Breast epithelium (tissue), 4 donors: ENCODE measurements around the gene YY1. TPM values are rescaled to one million over a fixed set of nuclear protein-coding genes. Genes with fewer than 3 reads are reported as not detected.
"Not testable (repeated sequence)": the region's sequence is repeated elsewhere in the genome, so short reads cannot be mapped to it uniquely, and the experiment has no call there.

Experiments
- DNase-seq, 2 donors: peaks; one replicate each; pipeline ENCODE4 v3.0.0-alpha.2; 2019; ENCODE audit warnings: low spot score in 2 of 2
- H3K27ac ChIP-seq, 2 donors: fragments of 200-600 bp; sonication (generic) in 1 of 2; one replicate each; pipeline ENCODE4 v1.5.1; 2016 to 2019; ENCODE audit warnings: mild to moderate bottlenecking in 1 of 2
- H3K27me3 ChIP-seq, 2 donors: fragments of 200-600 bp; sonication (generic) in 1 of 2; one replicate each; pipeline versions ENCODE4 v1.5.1 to v1.6.0; 2017 to 2019; ENCODE audit warnings: control low read depth in 1 of 2, mild to moderate bottlenecking in 1 of 2
- H3K36me3 ChIP-seq: fragments of 200-600 bp; one replicate; pipeline ENCODE4 v1.5.1; 2019
- H3K4me1 ChIP-seq, 2 donors: fragments of 200-600 bp; sonication (generic); one replicate each; pipeline ENCODE4 v1.5.1; 2016 to 2019; ENCODE audit warnings: control low read depth in 1 of 2
- H3K4me3 ChIP-seq, 3 donors: fragments of 200-600 bp; sonication (generic); 1 replicate in 2 of 3; 2 replicates in 1 of 3; pipeline ENCODE4 v1.5.1; 2016 to 2019; ENCODE audit warnings: mild to moderate bottlenecking in 3 of 3, moderate library complexity in 2 of 3
- H3K9me3 ChIP-seq, 2 donors: fragments of 200-600 bp; sonication (generic) in 1 of 2; one replicate each; pipeline ENCODE4 v1.5.1; 2016 to 2019; ENCODE audit warnings: control low read depth in 1 of 2
- CTCF ChIP-seq, 3 donors: fragments of 450-650 bp; IDR thresholded peaks; one replicate each; pipeline ENCODE4 v1.5.1; 2016 to 2017; ENCODE audit warnings: antibody characterized with exemption in 3 of 3, mild to moderate bottlenecking in 3 of 3, moderate library complexity in 3 of 3
- POLR2A ChIP-seq: fragments of 450-650 bp; IDR thresholded peaks from one replicate; pipeline ENCODE4 v1.6.1; 2016; ENCODE audit warnings: antibody characterized with exemption, mild to moderate bottlenecking, moderate library complexity
- POLR2AphosphoS5 ChIP-seq, 3 donors: sonication (generic); formaldehyde crosslinking; IDR thresholded peaks; one replicate each; pipeline ENCODE4 v1.6.1; 2017; ENCODE audit warnings: antibody characterized with exemption in 3 of 3
- intact Hi-C: fragments of 100-400 bp; cut with DNase I; formaldehyde crosslinking; loops from one replicate; pipeline ENCODE4 v1.15.1; 2023; ENCODE audit warnings: low total_unique reads
- total RNA-seq, 3 donors: library from RNA; depleted of rRNA; stranded (reverse); fragments of >200 nt; gene quantifications; one replicate each; pipeline ENCODE4 v1.1.0, GENCODE V29; 2016

The YY1 gene
- total RNA-seq, 3 donors from 2014 or later: 46.2 to 61.2 (median 50.6) TPM

GRCh38 chr14:100223332-100224201, 15.4 kb upstream of the YY1 start:
- Histone ChIP-seq H3K4me3 (no peak overlapping the region), H3K9me3 (no peaks in the 10 kb centered on the region), H3K27ac (no peak overlapping the region), H3K27me3 (no peaks in the 10 kb centered on the region), H3K36me3 (no peaks in the 10 kb centered on the region), H3K4me1 (no peaks in the 10 kb centered on the region)
- TF ChIP-seq POLR2AphosphoS5 (IDR thresholded peaks at IDR 0.05) (no peak), POLR2A (no peak), CTCF (IDR thresholded peaks at IDR 0.05) (no peak)
- intact Hi-C loops: no loop called here
- DNase-seq: no peak

GRCh38 chr14:100224229-100224866, 14.6 kb upstream of the YY1 start:
- H3K27ac ChIP-seq: no peak overlapping the region
- no peaks in the 10 kb centered on the region for H3K4me1 ChIP-seq
- intact Hi-C loops: no loop called here
- no peaks in the 10 kb centered on the region for H3K9me3 ChIP-seq
- no peak overlapping the region for H3K4me3 ChIP-seq
- TF ChIP-seq POLR2AphosphoS5 (IDR thresholded peaks at IDR 0.05): no peak
- TF ChIP-seq POLR2A: no peak
- no peak for TF ChIP-seq CTCF (IDR thresholded peaks at IDR 0.05)
- DNase-seq: no peak
- H3K27me3 ChIP-seq: no peaks in the 10 kb centered on the region
- no peaks in the 10 kb centered on the region for H3K36me3 ChIP-seq

GRCh38 chr14:100225169-100225568, 13.8 kb upstream of the YY1 start:
- no peak overlapping the region for H3K27ac ChIP-seq
- no peak for TF ChIP-seq CTCF (IDR thresholded peaks at IDR 0.05)
- H3K36me3 ChIP-seq: no peaks in the 10 kb centered on the region
- no peak overlapping the region for H3K4me3 ChIP-seq
- no peak for DNase-seq
- no peaks in the 10 kb centered on the region for H3K27me3 ChIP-seq
- H3K4me1 ChIP-seq: no peaks in the 10 kb centered on the region
- intact Hi-C loops: no loop called here
- no peaks in the 10 kb centered on the region for H3K9me3 ChIP-seq

GRCh38 chr14:100230361-100230760, 8.6 kb upstream of the YY1 start:
- Histone ChIP-seq H3K36me3 (no peaks in the 10 kb centered on the region), H3K9me3 (no peaks in the 10 kb centered on the region), H3K4me1 (no peaks in the 10 kb centered on the region), H3K4me3 (no peak overlapping the region), H3K27me3 (no peaks in the 10 kb centered on the region), H3K27ac (no peak overlapping the region)
- no peak for DNase-seq
- TF ChIP-seq POLR2AphosphoS5 (IDR thresholded peaks at IDR 0.05): no peak
- TF ChIP-seq POLR2A: no peak
- no peak for TF ChIP-seq CTCF (IDR thresholded peaks at IDR 0.05)
- intact Hi-C loops: no loop called here

GRCh38 chr14:100234511-100234910, 4.4 kb upstream of the YY1 start:
- H3K9me3 ChIP-seq: no peaks in the 10 kb centered on the region
- H3K27me3 ChIP-seq: no peaks in the 10 kb centered on the region
- H3K36me3 ChIP-seq: no peaks in the 10 kb centered on the region
- H3K4me1 ChIP-seq: peaks cover 0 to 10% of the 10 kb centered on the region in 2 donors
- H3K27ac ChIP-seq: no peak overlapping the region
- H3K4me3 ChIP-seq: no peak overlapping the region
- intact Hi-C loops: no loop called here
- no peak for DNase-seq
- no peak for TF ChIP-seq POLR2AphosphoS5 (IDR thresholded peaks at IDR 0.05)
- TF ChIP-seq CTCF (IDR thresholded peaks at IDR 0.05): no peak
- no peak for TF ChIP-seq POLR2A

GRCh38 chr14:100236271-100236818, 2.6 kb upstream of the YY1 start:
- H3K9me3 ChIP-seq, H3K27ac ChIP-seq, H3K36me3 ChIP-seq, H3K27me3 ChIP-seq, intact Hi-C loops, DNase-seq, H3K4me1 ChIP-seq: not testable (repeated sequence)
- H3K4me3 ChIP-seq: peak overlapping the region in 1 of 3 donors; percentile 90
